HCT116 (cell line): ENCODE results near the gene RBKS. TPM values are rescaled to one million over a fixed set of nuclear protein-coding genes. Genes with fewer than 3 reads are reported as not detected.

Experiments
- ATAC-seq: fragments of 200-7000 bp; cut with Tn5 transposase; 2 replicates; pipeline ENCODE4 v1.9.1; 2020; ENCODE audit warnings: mild to moderate bottlenecking, moderate library complexity
- BruUV-seq: library from RNA; stranded (reverse); fragments of 400-500 nt; replicated peaks from 2 replicates; lab custom pipeline; 2021; lab: Mats Ljungman, UMichigan
- CTCF ChIA-PET: fragments of 300-600 bp; sonication (Branson Sonifier 250); formaldehyde crosslinking; loops from one replicate; lab custom pipeline; 2021; ENCODE audit warnings: antibody characterized with exemption; lab: Charles Lee
- POLR2A ChIA-PET: fragments of 300-600, 350-600 bp; sonication (Branson Sonifier 250); formaldehyde crosslinking; loops from one replicate; lab custom pipeline; 2021; ENCODE audit warnings: antibody characterized with exemption; lab: Charles Lee
- RAD21 ChIA-PET, 2 experiments: fragments of 300-600 bp; sonication (Branson Sonifier 250); formaldehyde crosslinking; loops; one replicate each; lab custom pipeline; 2023; ENCODE audit warnings: low total read pairs in 2 of 2; ENCODE audit not compliant: uncharacterized antibody in 2 of 2, unreplicated experiment in 2 of 2, low non-redundant PET in 1 of 2; lab: Charles Lee
- DNase-seq: peaks from one replicate; pipeline ENCODE4 v3.0.0-alpha.2; 2010; ENCODE audit warnings: low read depth, low spot score
- H2AFZ ChIP-seq: fragments of 200-600 bp; shearing (Covaris generic), sonication (generic); 2 replicates; pipeline ENCODE4 v1.6.1; 2017; ENCODE audit warnings: low read depth, mixed run types, mixed read lengths, antibody characterized with exemption, low read length; ENCODE audit not compliant: poor library complexity, severe bottlenecking
- H3K27ac ChIP-seq: 2 replicates; pipeline ENCODE4 v1.5.1; 2012; ENCODE audit warnings: low read depth, low read length
- H3K27me3 ChIP-seq: fragments of 200-600 bp; sonication (generic); 2 replicates; pipeline ENCODE4 v1.6.1; 2016; ENCODE audit warnings: mixed run types, low read length, mixed read lengths; ENCODE audit not compliant: insufficient read depth
- H3K36me3 ChIP-seq, 2 experiments: fragments of 200-500 bp in 1 of 2; fragments of 200-600 bp in 1 of 2; sonication (Bioruptor generic) in 1 of 2; sonication (generic) in 1 of 2; 2 replicates each; pipeline versions ENCODE4 v1.5.1 to v1.6.1; 2014 to 2016; ENCODE audit warnings: low read length in 2 of 2, inconsistent platforms in 1 of 2, mixed read lengths in 1 of 2, mixed run types in 1 of 2; ENCODE audit not compliant: insufficient read depth in 2 of 2, control insufficient read depth in 1 of 2
- H3K4me1 ChIP-seq, 2 experiments: fragments of 200-600 bp in 1 of 2; sonication (generic) in 1 of 2; 2 replicates each; pipeline versions ENCODE4 v1.5.1 to v1.6.1; 2012 to 2017; ENCODE audit warnings: low read length in 2 of 2, inconsistent platforms in 1 of 2, mild to moderate bottlenecking in 1 of 2, mixed read lengths in 1 of 2, mixed run types in 1 of 2, moderate library complexity in 1 of 2; ENCODE audit not compliant: insufficient read depth in 2 of 2, control insufficient read depth in 1 of 2
- H3K4me2 ChIP-seq: fragments of 200-600 bp; sonication (generic); 2 replicates; pipeline ENCODE4 v1.6.1; 2017; ENCODE audit warnings: mixed run types, low read length, mixed read lengths
- H3K4me3 ChIP-seq, 2 experiments: fragments of 200-600 bp in 1 of 2; sonication (generic) in 1 of 2; replicated peaks in 1 of 2; 2 replicates each; pipeline ENCODE4 v1.5.1; 2011 to 2016; ENCODE audit warnings: low read length in 2 of 2, control low read depth in 1 of 2, low read depth in 1 of 2, mild to moderate bottlenecking in 1 of 2, mixed read lengths in 1 of 2, mixed run types in 1 of 2
- H3K79me2 ChIP-seq: fragments of 200-600 bp; sonication (generic); 2 replicates; pipeline ENCODE4 v1.6.1; 2017; ENCODE audit warnings: mild to moderate bottlenecking, mixed run types, low read length, moderate library complexity, mixed read lengths; ENCODE audit not compliant: insufficient read depth
- H3K9ac ChIP-seq: fragments of 200-600 bp; sonication (generic); 2 replicates; pipeline ENCODE4 v1.6.1; 2016; ENCODE audit warnings: low read length, mixed read lengths
- H3K9me2 ChIP-seq: fragments of 200-600 bp; sonication (generic), shearing (Covaris generic); 2 replicates; pipeline ENCODE4 v1.6.1; 2017; ENCODE audit warnings: mixed run types, mild to moderate bottlenecking, moderate library complexity; ENCODE audit not compliant: insufficient read depth
- H3K9me3 ChIP-seq, 2 experiments: fragments of 200-500 bp in 1 of 2; fragments of 200-600 bp in 1 of 2; sonication (Bioruptor generic) in 1 of 2; sonication (generic) in 1 of 2; 2 replicates each; pipeline ENCODE4 v1.6.1; 2014 to 2017; ENCODE audit warnings: low read length in 2 of 2, mixed read lengths in 2 of 2, inconsistent platforms in 1 of 2, low read depth in 1 of 2, mild to moderate bottlenecking in 1 of 2, mixed run types in 1 of 2, moderate library complexity in 1 of 2; ENCODE audit not compliant: control insufficient read depth in 1 of 2, insufficient read depth in 1 of 2
- H4K20me1 ChIP-seq: fragments of 200-600 bp; sonication (generic), shearing (Covaris generic); 2 replicates; pipeline ENCODE4 v1.6.1; 2017; ENCODE audit warnings: mixed run types, mild to moderate bottlenecking, moderate library complexity; ENCODE audit not compliant: insufficient read depth
- CBX3 ChIP-seq: IDR thresholded peaks from 2 replicates; pipeline ENCODE4 v1.6.1; 2012; ENCODE audit warnings: low read depth
- EGR1 ChIP-seq: IDR thresholded peaks from 2 replicates; pipeline ENCODE4 v1.6.1; 2012; ENCODE audit warnings: low read depth
- EZH2 ChIP-seq: fragments of 200-600 bp; sonication (generic); IDR thresholded peaks from 2 replicates; pipeline ENCODE4 v1.6.1; 2017; ENCODE audit warnings: antibody characterized with exemption, mixed run types
- FOSL1 ChIP-seq: IDR thresholded peaks from 2 replicates; pipeline ENCODE4 v1.6.1; 2012; ENCODE audit warnings: low read depth
- JUND ChIP-seq: IDR thresholded peaks from 2 replicates; pipeline ENCODE4 v1.6.1; 2012
- MAX ChIP-seq: IDR thresholded peaks from 2 replicates; pipeline ENCODE4 v1.6.1; 2012
- POLR2AphosphoS5 ChIP-seq: IDR thresholded peaks from 2 replicates; pipeline ENCODE4 v1.6.1; 2011; ENCODE audit warnings: mild to moderate bottlenecking, low read depth, low read length, moderate library complexity
- REST ChIP-seq: IDR thresholded peaks from 2 replicates; pipeline ENCODE4 v1.6.1; 2012; ENCODE audit warnings: low read depth
- SIN3A ChIP-seq: IDR thresholded peaks from 2 replicates; pipeline ENCODE4 v1.6.1; 2012; ENCODE audit warnings: low read depth
- SRF ChIP-seq: IDR thresholded peaks from 2 replicates; pipeline ENCODE4 v1.6.1; 2012; ENCODE audit warnings: low read depth
- YY1 ChIP-seq: IDR thresholded peaks from 2 replicates; pipeline ENCODE4 v1.6.1; 2011; ENCODE audit warnings: low read length, low read depth, moderate library complexity, mild to moderate bottlenecking; ENCODE audit not compliant: insufficient replicate concordance; ENCODE audit errors: extremely low read depth
- ZBTB33 ChIP-seq: IDR thresholded peaks from 2 replicates; pipeline ENCODE4 v1.6.1; 2011; ENCODE audit warnings: mild to moderate bottlenecking, low read length, moderate library complexity; ENCODE audit not compliant: insufficient replicate concordance; ENCODE audit errors: extremely low read depth
- intact Hi-C: fragments of 100-400 bp; cut with micrococcal nuclease; formaldehyde crosslinking; loops from 2 replicates; pipeline ENCODE4 v1.10.0; 2022
- total RNA-seq: library from RNA; stranded (reverse); gene quantifications from one replicate; pipeline ENCODE4 v1.2.1, GENCODE V29; 2021; ENCODE audit not compliant: unreplicated experiment
- TF ChIP-seq, protein P1 (sequence below), 3 experiments: fragments of 200-600 bp in 1 of 3; sonication (generic) in 1 of 3; IDR thresholded peaks in 2 of 3; conservative IDR thresholded peaks in 1 of 3; 2 replicates each; pipeline ENCODE4 v1.5.1; 2012 to 2017; ENCODE audit warnings: low read depth in 2 of 3, low read length in 2 of 3, antibody characterized with exemption in 1 of 3, borderline replicate concordance in 1 of 3, control low read depth in 1 of 3, mild to moderate bottlenecking in 1 of 3, mixed read lengths in 1 of 3, mixed run types in 1 of 3, moderate library complexity in 1 of 3; ENCODE audit not compliant: insufficient read depth in 1 of 3

The RBKS gene
- total RNA-seq, 1 experiment from 2014 or later = 2.4 TPM

DNA sequence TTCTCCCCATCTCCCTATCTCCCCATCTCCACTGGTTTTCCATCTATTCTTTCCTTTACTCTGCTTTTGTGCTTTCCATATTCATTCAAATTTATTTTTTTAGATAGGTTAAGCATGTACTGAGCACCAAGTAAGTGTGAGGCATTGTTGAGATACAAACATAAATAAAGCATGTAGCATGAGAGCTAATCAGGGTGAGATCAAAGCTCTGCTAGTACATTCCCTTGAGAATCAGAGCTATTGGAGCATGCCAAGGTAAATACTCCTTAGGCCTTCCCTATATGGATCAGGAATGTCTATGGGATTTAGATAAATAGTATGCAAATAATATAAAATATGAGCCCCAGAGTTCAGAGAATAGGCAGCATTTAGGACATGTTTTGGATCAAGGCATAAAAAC, 25.7 kb upstream of the RBKS start:
- TF ChIP-seq MAX (no peak), REST (no peak), ZBTB33 (no peak), SIN3A (no peak), YY1 (no peak), JUND (no peak), CBX3 (no peak), EZH2 (no peak), SRF (no peak), FOSL1 (no peak), POLR2AphosphoS5 (no peak), EGR1 (no peak)
- TF ChIP-seq, protein P1, sequence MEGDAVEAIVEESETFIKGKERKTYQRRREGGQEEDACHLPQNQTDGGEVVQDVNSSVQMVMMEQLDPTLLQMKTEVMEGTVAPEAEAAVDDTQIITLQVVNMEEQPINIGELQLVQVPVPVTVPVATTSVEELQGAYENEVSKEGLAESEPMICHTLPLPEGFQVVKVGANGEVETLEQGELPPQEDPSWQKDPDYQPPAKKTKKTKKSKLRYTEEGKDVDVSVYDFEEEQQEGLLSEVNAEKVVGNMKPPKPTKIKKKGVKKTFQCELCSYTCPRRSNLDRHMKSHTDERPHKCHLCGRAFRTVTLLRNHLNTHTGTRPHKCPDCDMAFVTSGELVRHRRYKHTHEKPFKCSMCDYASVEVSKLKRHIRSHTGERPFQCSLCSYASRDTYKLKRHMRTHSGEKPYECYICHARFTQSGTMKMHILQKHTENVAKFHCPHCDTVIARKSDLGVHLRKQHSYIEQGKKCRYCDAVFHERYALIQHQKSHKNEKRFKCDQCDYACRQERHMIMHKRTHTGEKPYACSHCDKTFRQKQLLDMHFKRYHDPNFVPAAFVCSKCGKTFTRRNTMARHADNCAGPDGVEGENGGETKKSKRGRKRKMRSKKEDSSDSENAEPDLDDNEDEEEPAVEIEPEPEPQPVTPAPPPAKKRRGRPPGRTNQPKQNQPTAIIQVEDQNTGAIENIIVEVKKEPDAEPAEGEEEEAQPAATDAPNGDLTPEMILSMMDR (IDR thresholded peaks at IDR 0.05 in 2 of 3, conservative IDR thresholded peaks at IDR 0.05 in 1 of 3; ENCODE audit: borderline replicate concordance in 1 of 3, insufficient read depth in 1 of 3, low read depth in 2 of 3, low read length in 2 of 3) = no peak
- no peak for DNase-seq
- Histone ChIP-seq H3K9me3 (no peaks in the 10 kb centered on the region), H3K4me1 (peaks cover 0 to 6% of the 10 kb centered on the region in 2 experiments; a peak in 1 of 4 replicates), H4K20me1 (no peaks in the 10 kb centered on the region), H3K4me3 (no peak overlapping the region), H2AFZ (no peak overlapping the region), H3K4me2 (no peak overlapping the region), H3K36me3 (no peaks in the 10 kb centered on the region), H3K9me2 (no peaks in the 10 kb centered on the region), H3K79me2 (peaks cover 3% of the 10 kb centered on the region; the same call in 1 of the 2 replicates), H3K9ac (no peak overlapping the region), H3K27ac (no peak overlapping the region), H3K27me3 (no peaks in the 10 kb centered on the region)
- intact Hi-C loops = no loop called here
- ATAC-seq = no peak
- ChIA-PET CTCF (no interaction called here), POLR2A (no interaction called here), RAD21 (no interaction called here)
- BruUV-seq = no TSS peak
